ENCODE results near the gene TMEM53. TPM values are rescaled to one million over a fixed set of nuclear protein-coding genes. Genes with fewer than 3 reads are reported as not detected.
"Not testable (repeated sequence)": the region's sequence is repeated elsewhere in the genome, so short reads cannot be mapped to it uniquely, and the experiment has no call there.

Gene TMEM53
- total RNA-seq, 1 experiment from 2014 or later = 22.9 TPM

GRCh38 chr1:44701141-44701573 lies 26.9 kb upstream of the TMEM53 start:
- H3K4me3 ChIP-seq (ENCODE audit: low read depth in 2 of 2, low read length in 2 of 2) = no peak overlapping the region
- intact Hi-C loops (cut with micrococcal nuclease; ENCODE audit: unreplicated experiment) (no loop called here), in situ Hi-C loops (cut with HindIII; ENCODE audit: low pct_unique_long_range_greater_than_20kb, low sequenced_read_pairs) (no loop called here)
- H3K27me3 ChIP-seq (ENCODE audit: control insufficient read depth, insufficient read depth, low read length) = no peaks in the 10 kb centered on the region
- no TSS peak for BruUV-seq (replicated peaks)
- TF ChIP-seq, protein P1, sequence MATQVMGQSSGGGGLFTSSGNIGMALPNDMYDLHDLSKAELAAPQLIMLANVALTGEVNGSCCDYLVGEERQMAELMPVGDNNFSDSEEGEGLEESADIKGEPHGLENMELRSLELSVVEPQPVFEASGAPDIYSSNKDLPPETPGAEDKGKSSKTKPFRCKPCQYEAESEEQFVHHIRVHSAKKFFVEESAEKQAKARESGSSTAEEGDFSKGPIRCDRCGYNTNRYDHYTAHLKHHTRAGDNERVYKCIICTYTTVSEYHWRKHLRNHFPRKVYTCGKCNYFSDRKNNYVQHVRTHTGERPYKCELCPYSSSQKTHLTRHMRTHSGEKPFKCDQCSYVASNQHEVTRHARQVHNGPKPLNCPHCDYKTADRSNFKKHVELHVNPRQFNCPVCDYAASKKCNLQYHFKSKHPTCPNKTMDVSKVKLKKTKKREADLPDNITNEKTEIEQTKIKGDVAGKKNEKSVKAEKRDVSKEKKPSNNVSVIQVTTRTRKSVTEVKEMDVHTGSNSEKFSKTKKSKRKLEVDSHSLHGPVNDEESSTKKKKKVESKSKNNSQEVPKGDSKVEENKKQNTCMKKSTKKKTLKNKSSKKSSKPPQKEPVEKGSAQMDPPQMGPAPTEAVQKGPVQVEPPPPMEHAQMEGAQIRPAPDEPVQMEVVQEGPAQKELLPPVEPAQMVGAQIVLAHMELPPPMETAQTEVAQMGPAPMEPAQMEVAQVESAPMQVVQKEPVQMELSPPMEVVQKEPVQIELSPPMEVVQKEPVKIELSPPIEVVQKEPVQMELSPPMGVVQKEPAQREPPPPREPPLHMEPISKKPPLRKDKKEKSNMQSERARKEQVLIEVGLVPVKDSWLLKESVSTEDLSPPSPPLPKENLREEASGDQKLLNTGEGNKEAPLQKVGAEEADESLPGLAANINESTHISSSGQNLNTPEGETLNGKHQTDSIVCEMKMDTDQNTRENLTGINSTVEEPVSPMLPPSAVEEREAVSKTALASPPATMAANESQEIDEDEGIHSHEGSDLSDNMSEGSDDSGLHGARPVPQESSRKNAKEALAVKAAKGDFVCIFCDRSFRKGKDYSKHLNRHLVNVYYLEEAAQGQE (IDR thresholded peaks at IDR 0.05; ENCODE audit: insufficient read depth in 1 of 2, low read depth in 2 of 2, low read length in 1 of 2) = no peak
- TF ChIP-seq TCF7L2 (IDR thresholded peaks at IDR 0.05; ENCODE audit: low read depth, low read length) (no peak), POLR2AphosphoS5 (IDR thresholded peaks at IDR 0.05; ENCODE audit: low read depth, low read length) (no peak), SIN3A (IDR thresholded peaks at IDR 0.05; ENCODE audit: borderline replicate concordance, insufficient read depth, low read depth, low read length) (no peak), CTCF (IDR thresholded peaks at IDR 0.05) (no peak)
- H3K9me3 ChIP-seq (ENCODE audit: control insufficient read depth, insufficient read depth, low read depth, low read length) = no peaks in the 10 kb centered on the region
- no peak for DNase-seq (ENCODE audit: low read depth, low spot score)
- ATAC-seq = no peak
- H3K27ac ChIP-seq (ENCODE audit: low read length) = no peak overlapping the region
- ChIA-PET CTCF (interaction anchor here (0.7 kb wide), 1 partner anchor 178 kb away, joined by 4 read pairs; no protein-coding TSS in a partner anchor), POLR2A (no interaction called here)
- H3K36me3 ChIP-seq (ENCODE audit: control insufficient read depth, insufficient read depth, low read length) = no peaks in the 10 kb centered on the region
- H3K4me1 ChIP-seq (ENCODE audit: control insufficient read depth, insufficient read depth, low read length) = no peaks in the 10 kb centered on the region

GRCh38 chr1:44700573-44700972 lies 26.3 kb upstream of the TMEM53 start:
- Histone ChIP-seq H3K36me3 (ENCODE audit: control insufficient read depth, insufficient read depth, low read length) (no peaks in the 10 kb centered on the region), H3K27me3 (ENCODE audit: control insufficient read depth, insufficient read depth, low read length) (no peaks in the 10 kb centered on the region), H3K4me1 (ENCODE audit: control insufficient read depth, insufficient read depth, low read length) (no peaks in the 10 kb centered on the region), H3K9me3 (ENCODE audit: control insufficient read depth, insufficient read depth, low read depth, low read length) (no peaks in the 10 kb centered on the region), H3K27ac (ENCODE audit: low read length) (no peak overlapping the region), H3K4me3 (ENCODE audit: low read depth in 2 of 2, low read length in 2 of 2) (no peak overlapping the region)
- CTCF ChIA-PET = interaction anchor here (0.7 kb wide), 1 partner anchor 178 kb away, joined by 4 read pairs; no protein-coding TSS in a partner anchor
- intact Hi-C loops (cut with micrococcal nuclease; ENCODE audit: unreplicated experiment) (no loop called here), in situ Hi-C loops (cut with HindIII; ENCODE audit: low pct_unique_long_range_greater_than_20kb, low sequenced_read_pairs) (no loop called here)
- BruUV-seq (replicated peaks) = no TSS peak
- POLR2A ChIA-PET = no interaction called here
- DNase-seq (ENCODE audit: low read depth, low spot score) (no peak), ATAC-seq (no peak)
- TF ChIP-seq SIN3A (IDR thresholded peaks at IDR 0.05; ENCODE audit: borderline replicate concordance, insufficient read depth, low read depth, low read length) (no peak), TCF7L2 (IDR thresholded peaks at IDR 0.05; ENCODE audit: low read depth, low read length) (no peak), CTCF (IDR thresholded peaks at IDR 0.05) (no peak), POLR2AphosphoS5 (IDR thresholded peaks at IDR 0.05; ENCODE audit: low read depth, low read length) (no peak)
- TF ChIP-seq, protein P1 (IDR thresholded peaks at IDR 0.05; ENCODE audit: insufficient read depth in 1 of 2, low read depth in 2 of 2, low read length in 1 of 2) = no peak

- POLR2A ChIA-PET; BruUV-seq (replicated peaks); intact Hi-C loops (cut with micrococcal nuclease; ENCODE audit: unreplicated experiment); H3K9me3 ChIP-seq (ENCODE audit: control insufficient read depth, insufficient read depth, low read depth, low read length); DNase-seq (ENCODE audit: low read depth, low spot score); H3K4me1 ChIP-seq (ENCODE audit: control insufficient read depth, insufficient read depth, low read length); in situ Hi-C loops (cut with HindIII; ENCODE audit: low pct_unique_long_range_greater_than_20kb, low sequenced_read_pairs); H3K36me3 ChIP-seq (ENCODE audit: control insufficient read depth, insufficient read depth, low read length); H3K27ac ChIP-seq (ENCODE audit: low read length); ATAC-seq; H3K4me3 ChIP-seq (ENCODE audit: low read depth in 2 of 2, low read length in 2 of 2); H3K27me3 ChIP-seq (ENCODE audit: control insufficient read depth, insufficient read depth, low read length): not testable (repeated sequence)
- CTCF ChIA-PET = interaction anchor here (0.7 kb wide), 1 partner anchor 15 kb away, joined by 4 read pairs; no protein-coding TSS in a partner anchor
Measured at GRCh38 chr1:44699375-44699774, 25.1 kb upstream of the TMEM53 start.
